WTC11 (cell line): Measurements from ENCODE around the gene RGS19. TPM values are rescaled to one million over a fixed set of nuclear protein-coding genes. Genes with fewer than 3 reads are reported as not detected.

Experiments
- ATAC-seq: fragments of 200-7000 bp; cut with Tn5 transposase; 2 replicates; pipeline ENCODE4 v1.10.0; 2021; ENCODE audit warnings: mild to moderate bottlenecking, moderate library complexity
- CTCF ChIA-PET: fragments of 300-600 bp; sonication (Branson Sonifier 250); formaldehyde crosslinking; loops from one replicate; lab custom pipeline; 2021; ENCODE audit warnings: antibody characterized with exemption; lab: Charles Lee
- POLR2A ChIA-PET: fragments of 350-600 bp; sonication (Branson Sonifier 250); formaldehyde crosslinking; loops from one replicate; lab custom pipeline; 2021; ENCODE audit warnings: antibody characterized with exemption; lab: Charles Lee
- DNase-seq: peaks from one replicate; pipeline ENCODE4 v3.0.0; 2021; ENCODE audit warnings: low spot score
- H3K27ac Mint-ChIP-seq: 2 replicates; pipeline ENCODE4 v1.8.0; 2021; ENCODE audit warnings: mixed read lengths
- H3K27me3 Mint-ChIP-seq: 2 replicates; pipeline ENCODE4 v1.8.0; 2021; ENCODE audit warnings: low read depth, mild to moderate bottlenecking, moderate library complexity, mixed read lengths
- H3K36me3 Mint-ChIP-seq: 2 replicates; pipeline ENCODE4 v1.8.0; 2021; ENCODE audit warnings: mixed read lengths
- H3K4me1 Mint-ChIP-seq: 2 replicates; pipeline ENCODE4 v1.8.0; 2022; ENCODE audit warnings: mixed read lengths
- H3K4me3 Mint-ChIP-seq: 2 replicates; pipeline ENCODE4 v1.8.0; 2021; ENCODE audit warnings: mild to moderate bottlenecking, moderate library complexity, mixed read lengths
- H3K9me3 Mint-ChIP-seq: 2 replicates; pipeline ENCODE4 v1.8.0; 2021; ENCODE audit warnings: mixed read lengths
- AR ChIP-seq: fragments of 250-450 bp; sonication (Bioruptor Pico); IDR thresholded peaks from 2 replicates; pipeline ENCODE4 v1.9.0; 2021; ENCODE audit warnings: mild to moderate bottlenecking
- CBFB ChIP-seq: sonication (generic); formaldehyde crosslinking; IDR thresholded peaks from 2 replicates; pipeline ENCODE4 v1.8.1; 2022; ENCODE audit warnings: mild to moderate bottlenecking, low read depth, missing genetic modification reagents
- E2F1 ChIP-seq: sonication (generic); formaldehyde crosslinking; IDR thresholded peaks from 2 replicates; pipeline ENCODE4 v1.8.0; 2022; ENCODE audit warnings: mild to moderate bottlenecking, missing genetic modification reagents
- EMX1 ChIP-seq: fragments of 250-450 bp; sonication (Bioruptor Pico); IDR thresholded peaks from 2 replicates; pipeline ENCODE4 v1.8.0; 2021; ENCODE audit warnings: mild to moderate bottlenecking
- ESRRA ChIP-seq: sonication (generic); formaldehyde crosslinking; IDR thresholded peaks from 2 replicates; pipeline ENCODE4 v1.8.1; 2022; ENCODE audit warnings: mild to moderate bottlenecking, missing genetic modification reagents, borderline replicate concordance
- FOXJ3 ChIP-seq: sonication (generic); formaldehyde crosslinking; IDR thresholded peaks from 2 replicates; pipeline ENCODE4 v1.9.0; 2021; ENCODE audit warnings: missing genetic modification reagents, mild to moderate bottlenecking, borderline replicate concordance
- FOXK1 ChIP-seq: sonication (generic); formaldehyde crosslinking; IDR thresholded peaks from 2 replicates; pipeline ENCODE4 v1.8.0; 2022; ENCODE audit warnings: mild to moderate bottlenecking, moderate library complexity, missing genetic modification reagents
- GTF2I ChIP-seq: fragments of 250-450 bp; sonication (Bioruptor Pico); conservative IDR thresholded peaks from 2 replicates; pipeline ENCODE4 v1.4.0; 2021; ENCODE audit warnings: mild to moderate bottlenecking
- IRF1 ChIP-seq: sonication (generic); formaldehyde crosslinking; IDR thresholded peaks from 2 replicates; pipeline ENCODE4 v1.8.0; 2023; ENCODE audit warnings: missing genetic modification reagents
- NR3C1 ChIP-seq: sonication (generic); formaldehyde crosslinking; conservative IDR thresholded peaks from 2 replicates; pipeline ENCODE4 v1.8.1; 2023; ENCODE audit warnings: low read depth, mild to moderate bottlenecking, missing genetic modification reagents
- PREB ChIP-seq: sonication (generic); formaldehyde crosslinking; IDR thresholded peaks from 2 replicates; pipeline ENCODE4 v1.8.1; 2022; ENCODE audit warnings: mild to moderate bottlenecking, missing genetic modification reagents, moderate library complexity, borderline replicate concordance
- TCF7 ChIP-seq: sonication (generic); formaldehyde crosslinking; IDR thresholded peaks from 2 replicates; pipeline ENCODE4 v1.8.0; 2022; ENCODE audit warnings: mild to moderate bottlenecking, low read depth, missing genetic modification reagents, moderate library complexity
- TEAD4 ChIP-seq: sonication (generic); formaldehyde crosslinking; IDR thresholded peaks from 2 replicates; pipeline ENCODE4 v1.8.0; 2022; ENCODE audit warnings: mild to moderate bottlenecking, missing genetic modification reagents
- ZNF121 ChIP-seq: sonication (generic); formaldehyde crosslinking; IDR thresholded peaks from 2 replicates; pipeline ENCODE4 v1.8.0; 2023; ENCODE audit warnings: missing genetic modification reagents
- ZNF263 ChIP-seq: sonication (generic); formaldehyde crosslinking; IDR thresholded peaks from 2 replicates; pipeline ENCODE4 v1.8.1; 2022; ENCODE audit warnings: low read depth, mild to moderate bottlenecking, moderate library complexity, missing genetic modification reagents
- ZNF281 ChIP-seq: sonication (generic); formaldehyde crosslinking; IDR thresholded peaks from 2 replicates; pipeline ENCODE4 v1.8.0; 2023; ENCODE audit warnings: mild to moderate bottlenecking, missing genetic modification reagents
- ZNF416 ChIP-seq: fragments of 250-450 bp; sonication (Bioruptor Pico); IDR thresholded peaks from 2 replicates; pipeline ENCODE4 v1.9.0; 2021; ENCODE audit warnings: mild to moderate bottlenecking, inconsistent platforms
- total RNA-seq: library from RNA; stranded (reverse); gene quantifications from 3 replicates; pipeline ENCODE4 v1.2.3, GENCODE V29; 2021

The RGS19 gene
- total RNA-seq, 1 experiment from 2014 or later, result 13.8 TPM

- Mint-ChIP-seq H3K36me3 (no peaks in the 10 kb centered on the region), H3K4me1 (peaks cover 28% of the 10 kb centered on the region), H3K9me3 (no peaks in the 10 kb centered on the region), H3K27me3 (peaks cover 82% of the 10 kb centered on the region), H3K27ac (no peak overlapping the region), H3K4me3 (no peak overlapping the region)
- ChIA-PET POLR2A (no interaction called here), CTCF (interaction anchor here (0.7 to 2.5 kb wide), 5 partner anchors 11 to 100 kb away, joined by 4 to 16 read pairs (median 5); no protein-coding TSS in a partner anchor)
- ATAC-seq (no peak), DNase-seq (no peak)
- no peak for TF ChIP-seq E2F1 (CRISPR knock-in tag)
- no peak for TF ChIP-seq IRF1 (CRISPR knock-in tag)
- TF ChIP-seq AR, result no peak
- no peak for TF ChIP-seq ZNF121
- TF ChIP-seq ESRRA (CRISPR knock-in tag), result no peak
- no peak for TF ChIP-seq EMX1 (CRISPR knock-in tag)
- TF ChIP-seq TEAD4 (CRISPR knock-in tag), result no peak
- TF ChIP-seq CBFB (CRISPR knock-in tag), result no peak
- TF ChIP-seq ZNF281 (CRISPR knock-in tag), result no peak
- no peak for TF ChIP-seq GTF2I (CRISPR knock-in tag)
- no peak for TF ChIP-seq FOXK1 (CRISPR knock-in tag)
- no peak for TF ChIP-seq NR3C1
- no peak for TF ChIP-seq PREB (CRISPR knock-in tag)
- TF ChIP-seq ZNF263 (CRISPR knock-in tag), result no peak
- no peak for TF ChIP-seq TCF7 (CRISPR knock-in tag)
- no peak for TF ChIP-seq FOXJ3 (CRISPR knock-in tag)
- no peak for TF ChIP-seq ZNF416 (CRISPR knock-in tag)
Observed at GRCh38 chr20:64043768-64044167, 35.5 kb downstream of the RGS19 start.
